Measurements from ENCODE around the gene MAP3K15.

DNA sequence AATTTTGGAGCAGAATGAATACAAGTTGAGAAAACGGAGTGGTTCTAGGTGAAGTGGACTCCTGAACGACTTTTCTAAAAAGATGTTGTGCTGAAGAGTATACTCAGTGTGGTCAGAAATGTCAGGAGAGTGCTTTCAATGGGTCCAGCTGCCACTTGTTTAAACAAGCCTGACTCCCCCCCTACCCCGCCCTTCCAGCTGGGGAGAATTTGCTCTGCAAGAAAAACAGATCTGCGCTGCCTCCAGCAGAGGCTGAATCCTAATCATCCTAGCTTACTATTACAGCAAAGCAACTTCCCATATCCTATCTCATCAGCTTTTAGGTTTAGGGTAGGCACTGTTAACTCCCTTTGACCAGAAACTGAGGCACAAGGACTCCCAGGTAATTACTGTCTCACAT lies 1.9 kb downstream of the MAP3K15 start:
- TF ChIP-seq, protein P1, sequence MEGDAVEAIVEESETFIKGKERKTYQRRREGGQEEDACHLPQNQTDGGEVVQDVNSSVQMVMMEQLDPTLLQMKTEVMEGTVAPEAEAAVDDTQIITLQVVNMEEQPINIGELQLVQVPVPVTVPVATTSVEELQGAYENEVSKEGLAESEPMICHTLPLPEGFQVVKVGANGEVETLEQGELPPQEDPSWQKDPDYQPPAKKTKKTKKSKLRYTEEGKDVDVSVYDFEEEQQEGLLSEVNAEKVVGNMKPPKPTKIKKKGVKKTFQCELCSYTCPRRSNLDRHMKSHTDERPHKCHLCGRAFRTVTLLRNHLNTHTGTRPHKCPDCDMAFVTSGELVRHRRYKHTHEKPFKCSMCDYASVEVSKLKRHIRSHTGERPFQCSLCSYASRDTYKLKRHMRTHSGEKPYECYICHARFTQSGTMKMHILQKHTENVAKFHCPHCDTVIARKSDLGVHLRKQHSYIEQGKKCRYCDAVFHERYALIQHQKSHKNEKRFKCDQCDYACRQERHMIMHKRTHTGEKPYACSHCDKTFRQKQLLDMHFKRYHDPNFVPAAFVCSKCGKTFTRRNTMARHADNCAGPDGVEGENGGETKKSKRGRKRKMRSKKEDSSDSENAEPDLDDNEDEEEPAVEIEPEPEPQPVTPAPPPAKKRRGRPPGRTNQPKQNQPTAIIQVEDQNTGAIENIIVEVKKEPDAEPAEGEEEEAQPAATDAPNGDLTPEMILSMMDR (IDR thresholded peaks at IDR 0.05; ENCODE audit: insufficient read depth, low read depth, low read length): no peak
- TF ChIP-seq EZH2 (IDR thresholded peaks at IDR 0.05; ENCODE audit: insufficient read depth, low read length): no peak
